Esophagus squamous epithelium (tissue), 5 donors: Measurements from ENCODE around the gene SH3GL2. TPM values are rescaled to one million over a fixed set of nuclear protein-coding genes. Genes with fewer than 3 reads are reported as not detected.

Experiments
- DNase-seq: peaks from one replicate; lab custom pipeline; 2025; lab: John Stamatoyannopoulos, UW
- H3K27ac ChIP-seq, 4 donors: fragments of 200-600 bp; sonication (generic); one replicate each; pipeline ENCODE4 v1.5.1; 2016 to 2019; ENCODE audit warnings: mild to moderate bottlenecking in 1 of 4
- H3K27me3 ChIP-seq, 4 donors: fragments of 200-600 bp; sonication (generic); 1 replicate in 3 of 4; 2 replicates in 1 of 4; pipeline versions ENCODE4 v1.5.1 to v1.6.0; 2017 to 2021; ENCODE audit warnings: antibody characterized with exemption in 1 of 4
- H3K36me3 ChIP-seq, 3 donors: fragments of 200-600 bp; sonication (generic); one replicate each; pipeline ENCODE4 v1.5.1; 2016 to 2019
- H3K4me1 ChIP-seq, 3 donors: fragments of 200-600 bp; sonication (generic); one replicate each; pipeline ENCODE4 v1.5.1; 2017 to 2019
- H3K4me3 ChIP-seq, 4 donors: fragments of 200-600 bp; sonication (generic); 1 replicate in 3 of 4; 2 replicates in 1 of 4; pipeline ENCODE4 v1.5.1; 2016 to 2019; ENCODE audit warnings: mild to moderate bottlenecking in 2 of 4, moderate library complexity in 1 of 4
- H3K9me3 ChIP-seq, 3 donors: fragments of 200-600 bp; sonication (generic); one replicate each; pipeline ENCODE4 v1.5.1; 2016 to 2019
- POLR2A ChIP-seq, 4 donors: fragments of 450-650 bp; IDR thresholded peaks; one replicate each; pipeline ENCODE4 v1.6.1; 2017; ENCODE audit warnings: antibody characterized with exemption in 4 of 4, mild to moderate bottlenecking in 4 of 4, moderate library complexity in 3 of 4
- WGBS, 2 donors: methylation state at CpG; one replicate each; pipeline ENCODE4 v1.1.5; 2018; 5-methylcytosine and 5-hydroxymethylcytosine counted together
- intact Hi-C: fragments of 100-400 bp; cut with DNase I; formaldehyde crosslinking; loops from one replicate; pipeline ENCODE4 v1.15.0; 2022
- total RNA-seq, 4 donors: library from RNA; depleted of rRNA; stranded (reverse); fragments of >200 nt; gene quantifications; one replicate each; pipeline ENCODE4 v1.1.0, GENCODE V29; 2016
- TF ChIP-seq, protein P1 (sequence below), 6 experiments: fragments of 450-650 bp in 4 of 6; fragments of 200-600 bp in 2 of 6; sonication (generic) in 2 of 6; IDR thresholded peaks; one replicate each; pipeline ENCODE4 v1.5.1; 2016 to 2019; ENCODE audit warnings: antibody characterized with exemption in 6 of 6, mild to moderate bottlenecking in 4 of 6, moderate library complexity in 4 of 6
- donor health status: DM: yes; HTN: yes; CAD: no.

Gene SH3GL2
- total RNA-seq, 4 donors from 2014 or later = 0.19 TPM; not detected in 3

GRCh38 chr9:17574342-17574741 lies 4.5 kb upstream of the SH3GL2 start:
- H3K9me3 ChIP-seq = no peaks in the 10 kb centered on the region
- no peak for DNase-seq
- no peak overlapping the region for H3K27ac ChIP-seq
- WGBS, 2 donors = 41 to 44% methylated on average over 2 of the region's 2 CpGs
- H3K27me3 ChIP-seq = peaks cover 0 to 44% (median under 1%) of the 10 kb centered on the region in 4 donors
- H3K4me3 ChIP-seq = no peak overlapping the region
- no peaks in the 10 kb centered on the region for H3K36me3 ChIP-seq
- H3K4me1 ChIP-seq = peaks cover 0 to 12% (median 9%) of the 10 kb centered on the region in 3 donors
- TF ChIP-seq POLR2A (IDR thresholded peaks at IDR 0.05) = no peak
- intact Hi-C loops = no loop called here

DNA sequence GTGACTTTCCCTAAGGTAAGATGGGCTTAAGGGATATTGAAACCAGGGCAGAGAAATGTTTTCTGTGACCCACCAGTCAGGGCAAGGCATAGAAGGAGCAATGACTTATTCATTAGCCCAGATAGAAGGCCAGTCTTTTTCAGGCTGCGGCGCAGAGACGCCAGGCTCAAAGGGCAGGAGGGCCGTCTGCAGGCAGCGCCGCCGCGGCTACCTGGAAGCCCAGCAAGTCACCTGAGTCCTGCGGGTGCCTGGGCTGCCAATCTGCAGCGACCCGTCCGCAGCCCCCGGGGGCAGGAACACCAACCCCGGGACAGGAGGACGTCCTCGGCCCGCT lies 322 bp upstream of the SH3GL2 start:
- Histone ChIP-seq H3K27me3 (peaks cover 0 to 64% (median 3%) of the 10 kb centered on the region in 4 donors), H3K4me1 (peaks cover 0 to 16% (median 11%) of the 10 kb centered on the region in 3 donors), H3K9me3 (no peaks in the 10 kb centered on the region), H3K36me3 (no peaks in the 10 kb centered on the region), H3K4me3 (peak overlapping the region; percentile 32 to 66 (median 44)), H3K27ac (no peak overlapping the region)
- no peak for DNase-seq
- no peak for TF ChIP-seq POLR2A (IDR thresholded peaks at IDR 0.05)
- TF ChIP-seq, protein P1, sequence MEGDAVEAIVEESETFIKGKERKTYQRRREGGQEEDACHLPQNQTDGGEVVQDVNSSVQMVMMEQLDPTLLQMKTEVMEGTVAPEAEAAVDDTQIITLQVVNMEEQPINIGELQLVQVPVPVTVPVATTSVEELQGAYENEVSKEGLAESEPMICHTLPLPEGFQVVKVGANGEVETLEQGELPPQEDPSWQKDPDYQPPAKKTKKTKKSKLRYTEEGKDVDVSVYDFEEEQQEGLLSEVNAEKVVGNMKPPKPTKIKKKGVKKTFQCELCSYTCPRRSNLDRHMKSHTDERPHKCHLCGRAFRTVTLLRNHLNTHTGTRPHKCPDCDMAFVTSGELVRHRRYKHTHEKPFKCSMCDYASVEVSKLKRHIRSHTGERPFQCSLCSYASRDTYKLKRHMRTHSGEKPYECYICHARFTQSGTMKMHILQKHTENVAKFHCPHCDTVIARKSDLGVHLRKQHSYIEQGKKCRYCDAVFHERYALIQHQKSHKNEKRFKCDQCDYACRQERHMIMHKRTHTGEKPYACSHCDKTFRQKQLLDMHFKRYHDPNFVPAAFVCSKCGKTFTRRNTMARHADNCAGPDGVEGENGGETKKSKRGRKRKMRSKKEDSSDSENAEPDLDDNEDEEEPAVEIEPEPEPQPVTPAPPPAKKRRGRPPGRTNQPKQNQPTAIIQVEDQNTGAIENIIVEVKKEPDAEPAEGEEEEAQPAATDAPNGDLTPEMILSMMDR (IDR thresholded peaks at IDR 0.05) = no peak
- WGBS, 2 donors = 0 to 4% methylated on average over 1 to 6 of the region's 17 CpGs
- intact Hi-C loops = no loop called here

DNA sequence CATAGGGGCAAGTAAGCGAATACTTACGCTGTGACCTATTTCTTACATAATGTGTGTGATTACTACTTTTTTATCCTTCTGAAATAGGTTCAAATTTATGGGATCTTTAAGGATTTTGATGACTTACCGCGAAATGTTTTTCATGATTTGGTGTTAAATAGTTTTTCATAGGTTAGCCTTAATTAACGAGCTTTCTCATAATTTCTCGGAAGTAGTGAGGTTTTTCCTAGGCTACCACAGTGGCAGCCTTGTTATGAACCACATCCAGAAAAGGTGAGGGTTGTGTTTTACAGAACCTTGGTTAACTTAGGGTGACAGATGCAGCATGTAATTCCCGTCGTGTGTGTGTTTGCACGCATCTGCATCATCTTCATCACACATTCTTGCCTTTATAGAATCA lies 1.3 kb downstream of the SH3GL2 start:
- TF ChIP-seq, protein P1 (IDR thresholded peaks at IDR 0.05) = no peak
- TF ChIP-seq POLR2A (IDR thresholded peaks at IDR 0.05) = no peak
- 71 to 73% methylated on average over 9 of the region's 9 CpGs for WGBS, 2 donors
- Histone ChIP-seq H3K4me1 (peaks cover 0 to 16% (median 11%) of the 10 kb centered on the region in 3 donors), H3K9me3 (no peaks in the 10 kb centered on the region), H3K4me3 (no peak overlapping the region), H3K27ac (no peak overlapping the region), H3K36me3 (no peaks in the 10 kb centered on the region), H3K27me3 (peaks cover 0 to 63% (median 3%) of the 10 kb centered on the region in 4 donors)
- DNase-seq = no peak
- intact Hi-C loops = no loop called here

- DNase-seq = no peak
- Histone ChIP-seq H3K4me1 (no peaks in the 10 kb centered on the region), H3K27me3 (no peaks in the 10 kb centered on the region), H3K36me3 (no peaks in the 10 kb centered on the region), H3K9me3 (no peaks in the 10 kb centered on the region), H3K27ac (no peak overlapping the region), H3K4me3 (no peak overlapping the region)
- intact Hi-C loops = no loop called here
- TF ChIP-seq POLR2A (IDR thresholded peaks at IDR 0.05) = no peak
- TF ChIP-seq, protein P1 (IDR thresholded peaks at IDR 0.05) = no peak
- 81 to 83% methylated on average over 5 of the region's 5 CpGs for WGBS, 2 donors
Measured at GRCh38 chr9:17587113-17587512, 8.2 kb downstream of the SH3GL2 start.

GRCh38 chr9:17588395-17588794 lies 9.5 kb downstream of the SH3GL2 start:
- Histone ChIP-seq H3K4me1 (no peaks in the 10 kb centered on the region), H3K27ac (no peak overlapping the region), H3K27me3 (no peaks in the 10 kb centered on the region), H3K9me3 (no peaks in the 10 kb centered on the region), H3K36me3 (no peaks in the 10 kb centered on the region), H3K4me3 (no peak overlapping the region)
- intact Hi-C loops = no loop called here
- 54 to 86% methylated on average over 1 of the region's 1 CpG for WGBS, 2 donors
- TF ChIP-seq, protein P1 (IDR thresholded peaks at IDR 0.05) = no peak
- TF ChIP-seq POLR2A (IDR thresholded peaks at IDR 0.05) = no peak
- no peak for DNase-seq

DNA sequence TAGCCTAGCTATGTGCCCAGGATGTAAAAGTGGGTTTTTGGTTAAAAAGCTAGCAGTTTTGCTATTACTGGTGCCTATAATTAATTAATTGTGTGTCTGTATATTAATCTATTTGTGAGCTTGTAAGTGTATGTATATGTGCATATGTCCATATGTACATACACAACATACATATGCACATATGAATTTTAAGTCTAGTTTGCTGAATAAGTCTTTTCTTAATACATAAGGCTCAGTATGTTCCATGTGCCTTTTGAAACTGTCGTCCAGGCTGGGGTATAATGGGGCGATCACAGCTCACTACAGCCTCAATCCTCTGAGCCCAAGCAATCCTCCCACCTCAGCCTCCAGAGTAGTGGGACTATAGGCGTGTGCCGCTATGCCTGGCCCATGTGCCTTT lies 10.1 kb downstream of the SH3GL2 start:
- no peak overlapping the region for H3K4me3 ChIP-seq
- no peak for DNase-seq
- H3K36me3 ChIP-seq = no peaks in the 10 kb centered on the region
- TF ChIP-seq POLR2A (IDR thresholded peaks at IDR 0.05) = no peak
- TF ChIP-seq, protein P1 (IDR thresholded peaks at IDR 0.05) = no peak
- H3K27ac ChIP-seq = no peak overlapping the region
- no peaks in the 10 kb centered on the region for H3K27me3 ChIP-seq
- WGBS, 2 donors = 86 to 87% methylated on average over 4 of the region's 4 CpGs
- no peaks in the 10 kb centered on the region for H3K4me1 ChIP-seq
- H3K9me3 ChIP-seq = no peaks in the 10 kb centered on the region
- intact Hi-C loops = no loop called here
